ENCODE data around the gene NFIA.

The NFIA gene

DNA sequence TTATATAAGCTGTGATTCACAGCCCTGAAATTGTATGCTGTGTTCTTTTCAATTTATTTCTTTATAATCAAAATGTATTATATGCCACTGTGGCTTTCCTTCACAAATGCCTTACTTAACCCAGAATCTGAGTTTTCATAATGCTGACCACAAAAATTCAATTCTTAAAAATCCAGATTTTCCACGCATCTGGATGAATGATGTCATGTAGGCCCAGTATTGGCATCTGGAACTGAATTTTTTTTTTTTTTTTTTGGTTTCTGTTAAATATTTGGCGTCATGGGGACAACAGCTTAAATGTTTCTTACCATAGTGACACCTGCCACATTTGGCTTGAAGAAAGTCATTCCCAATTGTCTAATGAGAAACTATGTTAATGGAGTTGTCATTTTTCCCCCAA is 345.8 kb downstream of the NFIA start:
- H3K4me1 Mint-ChIP-seq (ENCODE audit: low read depth), result peaks cover 1% of the 10 kb centered on the region
- H3K4me3 Mint-ChIP-seq, result no peak overlapping the region
- no peaks in the 10 kb centered on the region for H3K9me3 Mint-ChIP-seq (ENCODE audit: low read depth)
- no peaks in the 10 kb centered on the region for H3K27me3 Mint-ChIP-seq
- H3K36me3 Mint-ChIP-seq, result no peaks in the 10 kb centered on the region
- no peak overlapping the region for H3K27ac Mint-ChIP-seq

DNA sequence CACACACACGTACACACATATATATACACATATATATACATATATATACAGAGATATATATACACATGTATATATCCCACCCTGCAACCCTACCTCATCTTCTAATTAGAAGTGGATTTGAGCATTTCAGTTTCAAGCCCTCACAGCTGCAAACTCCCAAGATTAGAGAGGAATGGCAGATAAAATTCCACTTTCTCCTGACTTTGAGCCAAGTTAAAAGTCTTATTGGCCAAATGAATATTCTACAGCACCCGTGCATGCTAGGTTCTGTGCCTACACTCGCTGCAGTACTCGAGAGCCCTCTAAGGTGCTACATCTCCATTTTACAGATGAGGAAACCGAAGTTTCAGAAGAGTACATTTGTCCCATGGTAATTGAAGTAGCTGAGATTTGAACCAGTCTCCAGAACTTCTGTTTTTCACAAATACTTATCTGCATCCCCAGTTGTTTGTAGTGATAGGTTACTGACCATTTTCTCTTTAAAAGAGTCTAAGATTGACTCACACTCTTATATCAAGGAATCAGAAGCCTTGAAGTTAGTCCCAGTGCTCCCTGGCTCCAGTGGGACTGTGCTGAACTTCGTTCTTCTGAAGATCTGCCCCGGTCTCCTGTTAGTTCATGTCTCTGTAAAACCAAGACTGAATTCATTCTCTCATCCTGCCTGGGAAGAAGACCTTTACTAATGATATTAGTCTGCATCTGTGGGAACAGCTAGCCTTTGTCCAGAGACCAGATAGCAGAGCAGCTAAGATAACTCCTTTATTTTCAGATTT is 350.4 kb downstream of the NFIA start:
- H3K27me3 Mint-ChIP-seq, result no peaks in the 10 kb centered on the region
- H3K27ac Mint-ChIP-seq, result no peak overlapping the region
- no peak overlapping the region for H3K4me3 Mint-ChIP-seq
- H3K36me3 Mint-ChIP-seq, result peaks cover 3% of the 10 kb centered on the region
- no peaks in the 10 kb centered on the region for H3K4me1 Mint-ChIP-seq (ENCODE audit: low read depth)
- no peaks in the 10 kb centered on the region for H3K9me3 Mint-ChIP-seq (ENCODE audit: low read depth)

DNA sequence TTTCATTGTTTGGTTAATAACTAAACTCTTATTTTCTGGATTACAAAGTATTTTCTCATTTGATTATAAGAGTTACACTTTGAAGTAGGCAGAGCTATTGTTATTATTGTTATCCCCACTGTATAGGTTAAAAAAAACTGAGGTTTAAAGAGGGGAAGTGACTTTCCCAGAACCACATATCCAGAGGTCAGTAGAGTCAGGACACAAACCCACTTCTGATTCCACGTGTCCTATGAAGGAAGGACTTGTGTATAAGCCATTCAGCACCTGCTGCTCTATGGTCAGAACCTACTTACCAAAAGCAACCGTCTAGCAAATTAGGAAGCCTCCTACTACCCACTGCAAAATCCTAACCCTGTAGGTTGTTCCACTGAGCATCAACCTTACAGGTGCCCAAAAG is 351.3 kb downstream of the NFIA start:
- no peaks in the 10 kb centered on the region for H3K27me3 Mint-ChIP-seq
- H3K36me3 Mint-ChIP-seq, result peaks cover 3% of the 10 kb centered on the region
- H3K9me3 Mint-ChIP-seq (ENCODE audit: low read depth), result no peaks in the 10 kb centered on the region
- H3K27ac Mint-ChIP-seq, result no peak overlapping the region
- H3K4me1 Mint-ChIP-seq (ENCODE audit: low read depth), result no peaks in the 10 kb centered on the region
- no peak overlapping the region for H3K4me3 Mint-ChIP-seq

DNA sequence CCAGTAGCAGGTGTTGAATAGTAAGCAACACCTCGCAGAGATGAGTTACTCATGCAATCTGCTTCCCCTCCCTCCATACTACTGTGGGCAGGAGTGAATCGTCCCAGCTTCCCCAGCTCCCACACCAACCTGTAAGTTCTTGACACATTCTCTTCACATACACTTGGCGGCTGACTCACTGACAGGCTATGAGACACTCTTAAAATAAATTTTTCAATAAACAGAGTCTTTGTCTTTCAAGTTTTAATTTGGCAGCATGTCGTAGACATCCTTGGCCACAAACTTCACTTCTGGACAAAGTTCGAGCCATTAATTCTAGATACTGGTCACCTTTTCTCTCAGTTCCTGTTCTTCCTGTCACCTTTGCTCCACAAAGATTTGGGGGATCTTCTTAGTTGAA is 351.9 kb downstream of the NFIA start:
- Mint-ChIP-seq H3K9me3 (ENCODE audit: low read depth) (no peaks in the 10 kb centered on the region), H3K4me1 (ENCODE audit: low read depth) (no peaks in the 10 kb centered on the region), H3K27me3 (no peaks in the 10 kb centered on the region), H3K36me3 (peaks cover 3% of the 10 kb centered on the region), H3K4me3 (no peak overlapping the region), H3K27ac (no peak overlapping the region)

DNA sequence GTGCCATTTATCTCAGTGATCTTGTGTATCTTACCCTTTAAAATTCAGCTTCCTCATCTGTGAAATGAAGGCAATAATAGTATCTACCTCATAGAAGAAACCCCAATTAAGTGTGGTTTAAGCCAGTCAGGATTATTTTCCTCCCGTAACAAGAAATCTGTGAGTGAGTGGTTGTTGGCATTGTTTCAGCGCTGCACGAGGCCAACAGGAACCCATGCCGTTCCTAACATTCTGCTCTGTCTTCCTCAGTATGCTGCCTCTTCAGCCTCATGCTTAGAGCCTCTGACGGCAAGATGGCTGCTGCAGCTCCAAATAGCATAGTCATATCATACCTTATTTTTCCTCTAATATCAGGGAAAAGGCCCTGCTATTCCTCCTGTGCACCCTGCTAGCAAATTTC is 352.9 kb downstream of the NFIA start:
- no peak overlapping the region for H3K27ac Mint-ChIP-seq
- H3K4me3 Mint-ChIP-seq, result no peak overlapping the region
- H3K27me3 Mint-ChIP-seq, result no peaks in the 10 kb centered on the region
- no peaks in the 10 kb centered on the region for H3K9me3 Mint-ChIP-seq (ENCODE audit: low read depth)
- no peaks in the 10 kb centered on the region for H3K4me1 Mint-ChIP-seq (ENCODE audit: low read depth)
- H3K36me3 Mint-ChIP-seq, result peaks cover 4% of the 10 kb centered on the region

DNA sequence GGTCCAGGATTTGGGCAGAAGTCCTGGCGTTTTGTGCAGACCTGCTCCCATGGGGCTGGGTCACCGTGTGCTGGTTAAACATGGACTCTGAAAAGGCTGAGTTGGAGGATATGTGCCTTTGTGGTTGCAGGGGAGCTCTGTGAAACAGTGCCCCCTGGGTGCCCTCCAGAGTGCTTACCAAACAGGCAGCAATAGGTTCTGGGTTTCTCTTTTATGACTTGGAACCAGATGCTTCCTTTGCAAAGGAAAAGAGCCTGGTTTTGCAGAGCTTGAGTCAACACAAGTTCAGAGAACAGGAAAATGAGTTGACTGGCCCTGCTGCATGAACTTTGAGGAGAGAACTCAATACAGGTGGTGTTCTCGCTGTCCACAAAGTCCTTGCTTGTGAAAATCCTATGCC is 353.7 kb downstream of the NFIA start:
- H3K9me3 Mint-ChIP-seq (ENCODE audit: low read depth), result no peaks in the 10 kb centered on the region

DNA sequence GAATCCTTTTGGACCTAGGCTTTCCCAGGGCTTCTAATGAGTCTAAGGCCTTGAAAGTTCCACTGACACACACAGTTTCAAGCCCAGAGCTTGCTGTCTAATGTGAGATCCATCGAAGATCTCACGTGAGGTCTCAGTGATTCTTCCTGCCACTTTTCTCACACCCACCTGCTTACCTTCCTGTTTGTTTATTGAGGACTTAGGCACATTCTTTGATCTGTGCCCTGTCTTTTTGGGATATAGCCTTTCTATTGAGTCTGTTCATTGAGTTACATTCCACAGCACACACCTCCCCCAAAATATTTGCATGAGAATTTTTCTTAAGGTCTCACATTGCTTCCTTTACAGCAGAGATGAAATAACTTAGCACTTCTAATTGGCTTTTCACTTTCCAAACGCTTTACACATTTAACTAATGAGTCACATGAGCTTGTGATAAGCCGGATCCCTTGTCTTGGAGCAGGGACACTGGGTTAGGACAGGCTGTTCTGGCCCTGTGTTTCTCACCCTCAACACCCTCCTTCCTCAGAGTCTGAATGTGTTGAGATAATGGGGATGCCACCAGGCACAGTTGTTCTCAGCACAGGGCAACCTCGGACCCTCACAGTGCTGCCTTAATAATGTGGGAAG is 354.2 kb downstream of the NFIA start:
- Mint-ChIP-seq H3K4me1 (ENCODE audit: low read depth) (no peaks in the 10 kb centered on the region), H3K9me3 (ENCODE audit: low read depth) (no peaks in the 10 kb centered on the region), H3K27ac (no peak overlapping the region), H3K36me3 (peaks cover 4% of the 10 kb centered on the region), H3K27me3 (no peaks in the 10 kb centered on the region), H3K4me3 (no peak overlapping the region)

More for the DNA sequence above, 353.7 kb downstream of the NFIA start:
- Mint-ChIP-seq H3K27ac (no peak overlapping the region), H3K27me3 (no peaks in the 10 kb centered on the region), H3K36me3 (peaks cover 4% of the 10 kb centered on the region), H3K4me3 (no peak overlapping the region), H3K4me1 (ENCODE audit: low read depth) (no peaks in the 10 kb centered on the region)

DNA sequence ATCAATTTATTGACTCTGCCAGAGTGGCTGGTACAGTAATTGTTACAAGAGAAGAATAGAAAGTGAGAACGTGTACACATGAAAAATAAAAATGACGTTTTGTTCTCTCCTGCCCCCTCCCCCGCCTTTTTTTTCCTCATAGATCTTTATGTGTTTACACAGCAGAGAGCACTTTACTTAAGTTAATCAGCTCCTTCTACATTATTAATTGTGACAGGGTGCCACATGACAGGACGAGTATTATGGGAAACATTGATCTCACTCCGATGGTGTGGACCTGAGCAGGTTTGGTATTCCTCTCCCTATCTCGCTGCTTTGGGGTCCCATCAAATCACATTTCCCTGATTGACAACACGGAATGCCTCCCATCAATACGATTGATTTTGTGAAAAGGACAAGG is 356.9 kb downstream of the NFIA start:
- Mint-ChIP-seq H3K4me3 (no peak overlapping the region), H3K4me1 (ENCODE audit: low read depth) (no peaks in the 10 kb centered on the region), H3K27ac (no peak overlapping the region), H3K36me3 (peaks cover 4% of the 10 kb centered on the region), H3K27me3 (no peaks in the 10 kb centered on the region), H3K9me3 (ENCODE audit: low read depth) (no peaks in the 10 kb centered on the region)

DNA sequence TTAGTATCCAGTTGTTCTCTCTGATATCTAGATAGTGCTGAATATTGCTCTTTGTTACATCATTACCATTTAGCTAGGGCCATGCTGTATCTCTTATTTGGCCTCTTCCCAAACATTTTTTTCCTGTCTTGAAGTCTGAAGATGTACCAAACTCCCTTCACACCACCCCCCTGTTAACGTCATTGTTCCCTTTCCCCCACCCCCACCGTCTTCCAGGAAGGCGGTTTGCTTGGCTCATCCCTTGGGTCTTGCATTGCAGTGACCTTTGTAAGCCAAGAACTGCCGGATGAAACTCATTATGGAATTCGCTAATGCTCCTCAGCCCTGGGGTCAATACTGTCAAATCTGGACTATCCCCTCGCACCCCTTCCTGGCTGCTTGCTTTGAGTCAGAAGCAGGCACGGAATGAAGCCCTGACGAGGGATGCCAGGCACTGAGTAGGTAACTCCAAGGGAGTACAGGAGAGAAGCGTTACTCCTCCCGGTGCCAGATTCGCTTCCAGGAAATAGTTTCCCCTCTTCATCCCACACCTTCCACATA is 359.4 kb downstream of the NFIA start:
- H3K27ac Mint-ChIP-seq, result no peak overlapping the region
- H3K27me3 Mint-ChIP-seq, result no peaks in the 10 kb centered on the region
- H3K4me1 Mint-ChIP-seq (ENCODE audit: low read depth), result no peaks in the 10 kb centered on the region
- H3K4me3 Mint-ChIP-seq, result no peak overlapping the region
- no peaks in the 10 kb centered on the region for H3K9me3 Mint-ChIP-seq (ENCODE audit: low read depth)
- H3K36me3 Mint-ChIP-seq, result peaks cover 2% of the 10 kb centered on the region

DNA sequence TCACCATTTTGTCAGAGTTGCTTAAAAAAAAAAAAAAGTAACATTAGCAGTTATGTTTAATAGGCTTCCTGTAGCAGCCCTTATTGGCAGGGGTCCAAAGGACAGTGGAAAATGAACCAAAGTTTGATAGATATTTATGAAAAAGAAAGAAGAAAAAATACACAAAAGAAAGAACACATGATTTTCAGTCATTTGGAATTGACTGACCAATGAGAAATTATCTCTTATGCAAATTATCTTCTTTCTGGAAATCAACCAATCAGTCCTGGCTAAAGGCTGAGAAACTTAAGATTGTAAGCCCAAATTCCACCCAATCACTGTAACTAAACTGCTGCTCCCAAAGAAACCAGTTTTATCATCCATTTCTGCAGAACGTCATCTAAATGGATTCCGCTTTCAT is 360.2 kb downstream of the NFIA start:
- no peaks in the 10 kb centered on the region for H3K9me3 Mint-ChIP-seq (ENCODE audit: low read depth)
- H3K27me3 Mint-ChIP-seq, result no peaks in the 10 kb centered on the region
- no peaks in the 10 kb centered on the region for H3K4me1 Mint-ChIP-seq (ENCODE audit: low read depth)
- H3K27ac Mint-ChIP-seq, result no peak overlapping the region
- H3K36me3 Mint-ChIP-seq, result peaks cover 2% of the 10 kb centered on the region
- H3K4me3 Mint-ChIP-seq, result no peak overlapping the region

DNA sequence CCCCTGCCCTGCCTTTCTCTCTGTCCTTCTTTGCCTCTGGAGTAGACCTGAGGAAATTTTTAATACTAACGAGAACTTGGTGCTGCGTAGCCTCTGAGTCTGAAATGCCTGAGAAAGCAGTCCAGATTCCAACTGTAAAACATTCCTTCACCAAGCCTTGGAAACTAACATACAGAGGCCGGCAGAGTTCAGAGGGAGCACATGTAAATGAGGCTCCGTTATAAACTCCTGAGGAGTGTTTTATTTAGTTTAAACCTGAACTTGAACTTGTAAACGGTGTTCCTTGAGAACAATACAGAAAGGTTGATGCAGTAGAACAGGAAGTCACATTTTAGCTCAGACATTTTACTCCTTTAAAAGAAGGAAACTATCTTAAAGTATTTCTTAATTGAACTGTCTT is 361.9 kb downstream of the NFIA start:
- Mint-ChIP-seq H3K27me3 (no peaks in the 10 kb centered on the region), H3K4me3 (no peak overlapping the region), H3K9me3 (ENCODE audit: low read depth) (no peaks in the 10 kb centered on the region), H3K27ac (no peak overlapping the region), H3K4me1 (ENCODE audit: low read depth) (no peaks in the 10 kb centered on the region), H3K36me3 (peaks cover 2% of the 10 kb centered on the region)

DNA sequence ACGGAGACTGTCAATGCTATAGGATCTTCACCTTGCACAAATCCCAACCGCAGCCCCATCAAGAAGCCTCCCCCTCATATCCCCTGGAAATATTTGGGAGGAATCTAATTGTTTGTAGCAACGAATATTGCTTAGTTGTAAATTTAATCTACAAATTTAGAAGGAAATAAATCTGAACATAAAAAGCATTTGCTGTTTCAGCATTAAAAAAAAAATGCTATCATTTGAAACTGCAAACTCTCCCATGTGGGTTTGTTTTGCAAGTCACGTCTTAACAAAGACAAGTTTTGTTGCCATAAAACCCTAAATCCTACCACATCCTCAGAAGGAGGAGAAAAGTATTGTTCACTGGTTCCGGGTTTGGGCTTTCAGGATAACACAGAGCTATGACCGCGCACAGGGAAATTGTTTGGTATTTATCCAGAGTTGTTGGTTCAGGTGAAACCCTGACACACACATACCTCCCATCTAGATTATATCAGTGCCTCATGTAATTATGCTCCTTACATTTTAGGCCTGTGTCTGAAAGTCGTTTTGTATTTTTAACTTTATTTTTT is 363.0 kb downstream of the NFIA start:
- Mint-ChIP-seq H3K9me3 (ENCODE audit: low read depth) (no peaks in the 10 kb centered on the region), H3K36me3 (no peaks in the 10 kb centered on the region), H3K27ac (no peak overlapping the region), H3K4me1 (ENCODE audit: low read depth) (no peaks in the 10 kb centered on the region), H3K4me3 (no peak overlapping the region), H3K27me3 (no peaks in the 10 kb centered on the region)

DNA sequence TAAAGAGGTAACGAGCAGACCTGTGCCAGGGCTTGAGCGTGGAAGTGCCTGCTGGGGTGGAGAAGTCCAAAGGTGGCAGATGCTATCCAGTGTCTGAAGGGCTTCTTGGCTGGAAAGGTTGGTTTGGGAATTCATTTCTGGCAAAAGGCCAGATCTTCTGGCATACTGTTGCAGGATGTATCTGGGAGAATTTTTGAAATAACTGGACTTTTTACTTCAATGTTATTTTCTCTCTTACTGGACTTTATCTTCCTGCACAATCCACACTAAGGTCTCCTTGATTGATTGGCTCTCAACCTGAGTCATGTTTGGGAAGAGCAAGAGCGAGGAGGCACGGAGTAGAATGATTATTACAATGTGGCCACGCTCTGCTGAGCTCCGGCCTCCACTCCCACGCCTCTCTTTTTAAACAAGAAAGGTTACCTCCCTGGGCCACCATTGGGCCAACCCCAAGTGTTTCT is 364.2 kb downstream of the NFIA start:
- Mint-ChIP-seq H3K36me3 (no peaks in the 10 kb centered on the region), H3K27me3 (no peaks in the 10 kb centered on the region), H3K9me3 (ENCODE audit: low read depth) (no peaks in the 10 kb centered on the region), H3K27ac (no peak overlapping the region), H3K4me3 (no peak overlapping the region), H3K4me1 (ENCODE audit: low read depth) (no peaks in the 10 kb centered on the region)

DNA sequence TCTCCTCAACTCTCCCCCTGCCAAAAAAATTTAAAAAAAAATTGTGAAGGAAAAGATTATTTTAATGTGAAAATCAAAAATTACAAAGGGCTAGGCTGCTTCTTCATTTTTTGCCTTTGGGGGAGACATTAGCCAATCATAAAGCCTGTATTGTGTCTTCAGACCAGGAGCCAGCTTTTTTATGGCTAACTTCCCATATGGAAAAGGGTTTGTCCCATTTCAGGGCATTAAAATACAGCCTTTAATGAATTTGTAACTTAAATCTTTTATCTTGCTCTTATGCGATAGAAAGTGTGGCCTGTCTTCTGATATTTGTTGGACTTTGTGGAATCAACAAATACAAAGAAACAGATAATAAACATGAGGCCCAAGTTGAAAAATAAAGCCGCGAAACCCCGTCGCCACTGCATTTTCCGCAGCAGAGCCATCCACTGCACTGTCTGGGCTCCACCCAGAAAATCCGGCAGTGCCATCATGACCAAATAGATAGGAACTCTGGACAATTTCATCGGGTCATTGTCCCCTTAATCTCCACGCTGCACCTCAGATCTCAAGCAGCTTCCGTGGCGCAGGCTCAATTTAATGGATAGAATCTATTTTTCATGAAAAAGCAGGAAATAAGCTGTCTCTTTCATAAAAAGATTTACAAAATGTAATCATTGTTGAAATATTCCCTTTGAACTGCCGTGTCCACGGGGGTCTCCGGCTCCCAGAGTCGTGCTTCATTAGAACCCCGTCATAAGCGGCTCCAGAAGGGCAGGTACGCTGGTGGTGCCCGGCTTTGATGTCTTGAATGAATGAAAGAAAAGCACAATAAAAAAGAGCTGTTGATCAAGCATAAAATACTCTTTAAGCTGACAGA is 365.0 kb downstream of the NFIA start:
- H3K4me1 Mint-ChIP-seq (ENCODE audit: low read depth), result no peaks in the 10 kb centered on the region
- no peaks in the 10 kb centered on the region for H3K36me3 Mint-ChIP-seq
- H3K4me3 Mint-ChIP-seq, result no peak overlapping the region
- no peak overlapping the region for H3K27ac Mint-ChIP-seq
- H3K27me3 Mint-ChIP-seq, result no peaks in the 10 kb centered on the region
- no peaks in the 10 kb centered on the region for H3K9me3 Mint-ChIP-seq (ENCODE audit: low read depth)

DNA sequence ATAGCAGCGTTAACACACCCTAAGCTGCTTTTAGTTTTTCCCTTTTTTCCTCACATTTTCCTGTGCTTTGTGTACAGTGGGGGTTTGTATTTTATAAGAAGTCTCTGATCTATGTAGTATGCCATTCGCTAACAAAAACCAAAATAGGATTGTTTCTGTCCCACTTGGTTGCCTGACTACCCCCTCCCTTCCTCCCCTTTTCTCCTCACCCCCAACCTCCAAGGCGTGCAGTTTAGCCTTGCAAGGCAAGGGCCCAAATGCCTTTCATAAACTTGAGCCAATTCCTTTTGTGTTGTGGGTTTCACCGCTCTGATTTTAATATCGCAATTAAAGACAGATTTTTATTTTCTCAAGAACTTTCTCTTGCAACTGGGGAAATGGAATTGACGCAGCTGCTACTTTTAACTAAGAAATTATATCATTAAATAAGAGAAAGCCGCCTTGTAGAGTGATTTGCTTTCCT is 365.6 kb downstream of the NFIA start:
- Mint-ChIP-seq H3K9me3 (ENCODE audit: low read depth) (no peaks in the 10 kb centered on the region), H3K27ac (no peak overlapping the region), H3K27me3 (no peaks in the 10 kb centered on the region), H3K36me3 (no peaks in the 10 kb centered on the region), H3K4me1 (ENCODE audit: low read depth) (peaks cover 2% of the 10 kb centered on the region), H3K4me3 (no peak overlapping the region)
